NCI-H1048 (cell line): ENCODE measurements around the gene KLHL17.

Source experiments
- DNase-seq: peaks from one replicate; lab custom pipeline; 2025; lab: John Stamatoyannopoulos, UW

KLHL17 gene

DNA sequence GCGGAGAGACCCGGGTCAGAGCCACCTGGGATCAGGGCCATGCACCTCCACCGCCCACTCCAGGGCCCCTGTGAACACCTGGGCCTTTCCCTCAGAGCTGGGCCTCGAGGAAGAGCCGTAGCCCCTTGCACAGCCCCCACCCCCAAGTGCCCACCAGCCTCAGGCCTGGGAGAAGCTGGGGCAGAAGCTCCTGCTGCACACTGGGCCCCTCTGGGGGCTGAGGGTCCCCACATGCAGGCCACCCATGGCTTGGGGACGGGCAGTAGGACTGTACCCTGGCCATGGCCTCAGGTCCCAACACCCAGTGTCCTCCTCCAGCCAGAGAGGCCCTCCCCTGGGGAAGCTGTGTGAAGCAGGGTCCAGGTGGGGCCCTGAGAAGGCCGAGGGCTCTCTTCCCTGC lies 7.8 kb upstream of the KLHL17 start:
- DNase-seq: no peak

DNA sequence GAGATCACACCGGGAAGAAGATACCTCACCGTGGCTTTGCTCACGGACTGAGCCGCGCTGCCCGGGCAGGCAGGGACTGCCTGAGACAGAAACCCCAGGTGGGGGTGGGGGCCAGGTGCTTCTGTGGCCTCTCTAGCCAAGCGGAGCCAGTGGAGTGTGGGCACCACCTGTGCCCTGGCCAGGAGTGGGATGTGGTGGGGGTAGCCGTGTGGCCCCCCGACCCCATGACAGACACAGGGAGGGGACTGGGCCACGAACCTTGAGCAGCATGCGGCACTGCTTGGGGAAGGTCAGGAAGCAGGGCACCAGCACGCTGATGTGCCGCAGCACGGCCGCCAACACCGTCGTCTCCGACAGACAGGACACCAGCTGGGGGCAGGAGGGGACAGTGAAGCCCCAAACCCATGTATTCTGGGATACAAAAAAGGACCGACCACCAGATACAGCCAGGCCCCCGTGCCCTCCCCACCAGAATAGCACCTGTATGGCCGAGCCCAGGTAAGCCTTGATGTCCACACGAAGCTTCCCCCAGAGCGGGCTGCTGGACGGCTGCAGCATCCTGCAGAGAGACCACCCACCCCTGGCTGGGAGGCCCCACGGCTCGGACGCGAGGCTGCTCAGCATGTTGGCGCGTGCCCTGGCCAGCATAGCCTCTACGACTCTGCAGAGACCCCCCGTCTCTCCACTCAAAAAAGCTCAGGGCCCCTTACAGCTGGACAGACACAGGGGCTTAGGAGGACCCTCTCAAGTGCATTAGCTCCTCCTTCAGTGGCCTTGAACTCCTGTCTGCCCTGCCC lies 6.7 kb upstream of the KLHL17 start:
- no peak for DNase-seq

DNA sequence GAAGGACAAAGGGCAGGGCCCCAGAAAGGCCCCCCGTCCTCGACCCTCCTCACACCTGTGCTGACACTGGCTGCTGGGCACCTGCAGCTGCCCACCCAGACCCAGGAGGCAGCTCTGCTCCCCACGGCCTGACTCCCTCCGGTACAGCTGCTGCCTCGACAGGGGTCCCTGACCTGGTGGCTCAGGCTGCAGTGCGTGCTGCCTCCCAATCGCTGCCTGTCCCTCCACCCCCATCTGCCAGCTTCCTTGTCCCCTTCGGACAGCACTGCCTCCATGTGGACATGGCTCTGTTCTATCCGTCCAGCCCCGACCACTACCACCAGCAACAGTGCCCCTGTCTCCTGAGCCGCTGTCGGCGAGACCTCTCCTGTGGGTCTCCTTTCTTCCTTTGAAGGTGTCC lies 5.5 kb upstream of the KLHL17 start:
- DNase-seq: no peak

GRCh38 chr1:955474-955873 lies 4.9 kb upstream of the KLHL17 start:
- DNase-seq: no peak

- DNase-seq: no peak
Measured at GRCh38 chr1:956636-957035, 3.7 kb upstream of the KLHL17 start.

GRCh38 chr1:958823-959730 lies 1.3 kb upstream of the KLHL17 start, which contains the start of gene NOC2L:
Gene NOC2L (minus strand): TSS chr1:959256. CDS start chr1:959240, 16 bp downstream.
- DNase-seq: peak; percentile 64

GRCh38 chr1:959731-960362 lies 537 bp upstream of the KLHL17 start:
- no peak for DNase-seq

GRCh38 chr1:961132-961669 lies 817 bp downstream of the KLHL17 start:
- no peak for DNase-seq

DNA sequence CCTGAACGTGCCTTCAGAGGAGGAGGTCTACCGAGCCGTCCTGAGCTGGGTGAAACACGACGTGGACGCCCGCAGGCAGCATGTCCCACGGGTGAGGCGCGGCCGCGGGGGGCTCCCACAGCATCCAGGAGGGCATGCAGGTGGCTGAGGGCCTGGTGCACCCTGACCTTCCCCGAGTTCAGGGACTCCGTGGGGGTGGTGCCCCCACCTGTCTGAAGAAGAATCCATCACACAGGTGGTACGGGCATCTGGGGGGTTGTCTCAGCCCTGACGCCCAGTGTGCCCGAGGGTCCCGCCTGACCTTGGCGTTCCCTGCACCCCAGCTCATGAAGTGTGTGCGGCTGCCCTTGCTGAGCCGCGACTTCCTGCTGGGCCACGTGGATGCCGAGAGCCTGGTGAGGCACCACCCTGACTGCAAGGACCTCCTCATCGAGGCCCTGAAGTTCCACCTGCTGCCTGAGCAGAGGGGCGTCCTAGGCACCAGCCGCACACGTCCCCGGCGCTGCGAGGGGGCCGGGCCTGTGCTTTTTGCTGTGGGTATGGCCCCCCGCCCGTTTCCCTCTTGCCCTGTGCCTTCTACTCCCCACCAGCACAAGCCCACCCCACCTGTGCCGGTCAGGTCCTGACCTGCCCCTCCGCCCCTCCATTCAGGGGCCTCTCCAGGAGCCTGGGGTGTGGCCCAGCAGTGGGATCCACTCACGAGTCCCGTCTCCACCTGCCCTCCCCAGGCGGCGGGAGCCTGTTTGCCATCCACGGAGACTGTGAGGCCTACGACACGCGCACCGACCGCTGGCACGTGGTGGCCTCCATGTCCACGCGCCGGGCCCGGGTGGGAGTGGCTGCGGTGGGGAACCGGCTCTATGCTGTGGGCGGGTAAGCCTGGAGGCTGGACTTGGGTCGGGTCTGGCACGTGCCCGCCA lies 2.3 kb downstream of the KLHL17 start:
- DNase-seq: no peak

- no peak for DNase-seq
Measured at GRCh38 chr1:963301-963651, 2.9 kb downstream of the KLHL17 start.

DNA sequence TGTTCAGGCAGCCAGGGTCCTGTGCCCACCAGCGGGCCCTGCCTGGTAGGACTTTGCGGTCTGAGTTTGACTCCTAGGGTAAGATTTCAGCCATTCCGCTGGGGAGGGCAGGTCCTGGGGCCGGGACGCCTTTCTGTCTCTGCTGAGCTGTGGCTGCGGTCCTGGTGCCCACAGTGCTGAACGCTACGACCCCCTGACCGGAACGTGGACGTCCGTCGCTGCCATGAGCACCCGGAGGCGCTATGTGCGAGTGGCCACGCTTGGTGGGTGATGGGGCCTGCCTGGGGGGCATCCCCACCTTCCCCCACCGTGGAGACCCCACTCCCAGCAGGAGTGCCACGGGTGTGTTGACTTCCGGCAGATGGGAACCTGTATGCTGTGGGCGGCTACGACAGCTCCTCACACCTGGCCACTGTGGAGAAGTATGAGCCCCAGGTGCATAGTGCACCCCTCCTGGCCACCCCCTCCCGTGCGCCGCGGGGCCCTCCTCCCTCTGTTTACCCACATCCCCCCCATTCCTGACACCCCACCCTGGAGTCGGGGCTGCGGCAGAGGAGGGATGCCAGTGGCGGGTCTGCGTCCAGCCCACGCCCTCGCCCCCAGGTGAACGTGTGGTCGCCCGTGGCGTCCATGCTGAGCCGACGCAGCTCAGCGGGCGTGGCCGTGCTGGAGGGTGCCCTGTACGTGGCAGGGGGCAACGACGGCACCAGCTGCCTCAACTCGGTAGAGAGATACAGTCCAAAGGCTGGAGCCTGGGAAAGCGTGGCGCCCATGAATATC lies 3.6 kb downstream of the KLHL17 start:
- no peak for DNase-seq

GRCh38 chr1:964691-965525 lies 4.5 kb downstream of the KLHL17 start:
- DNase-seq: no peak

DNA sequence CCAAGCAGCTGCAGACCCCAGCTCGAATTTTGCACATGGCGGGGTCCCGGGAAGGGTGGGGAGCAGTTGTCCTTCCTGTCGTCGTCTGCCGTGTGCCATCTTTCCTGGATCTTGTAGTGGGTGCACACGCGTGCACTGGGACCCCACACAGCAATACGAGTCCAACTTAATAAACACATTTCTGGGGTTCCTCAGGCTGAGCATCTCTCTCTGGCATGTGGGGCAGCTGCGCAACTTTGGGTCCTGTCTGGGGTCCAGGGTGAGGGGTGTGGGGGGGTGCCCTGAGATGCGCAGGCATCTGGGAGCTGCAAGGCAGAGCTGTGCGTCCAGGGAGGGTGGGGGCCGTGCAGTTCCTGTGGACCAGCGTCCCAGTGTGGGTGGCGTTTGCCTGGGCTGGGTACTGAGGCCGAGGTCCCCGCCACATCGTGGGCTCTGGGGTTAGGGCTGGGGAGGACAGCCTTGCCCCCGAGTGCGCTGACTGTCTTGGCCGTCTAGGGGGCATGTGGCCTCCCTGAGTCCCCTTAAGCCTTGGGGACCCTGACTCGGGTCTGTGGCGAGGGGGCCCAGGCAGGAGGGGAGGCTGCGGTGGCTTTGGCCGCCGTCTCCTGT lies 5.2 kb downstream of the KLHL17 start:
- DNase-seq: no peak

- no peak for DNase-seq
Measured at GRCh38 chr1:966135-966703, 5.8 kb downstream of the KLHL17 start, which contains the start of gene PLEKHN1. Gene PLEKHN1 (plus strand): TSS chr1:966482. CDS start chr1:966532, 50 bp downstream.

DNA sequence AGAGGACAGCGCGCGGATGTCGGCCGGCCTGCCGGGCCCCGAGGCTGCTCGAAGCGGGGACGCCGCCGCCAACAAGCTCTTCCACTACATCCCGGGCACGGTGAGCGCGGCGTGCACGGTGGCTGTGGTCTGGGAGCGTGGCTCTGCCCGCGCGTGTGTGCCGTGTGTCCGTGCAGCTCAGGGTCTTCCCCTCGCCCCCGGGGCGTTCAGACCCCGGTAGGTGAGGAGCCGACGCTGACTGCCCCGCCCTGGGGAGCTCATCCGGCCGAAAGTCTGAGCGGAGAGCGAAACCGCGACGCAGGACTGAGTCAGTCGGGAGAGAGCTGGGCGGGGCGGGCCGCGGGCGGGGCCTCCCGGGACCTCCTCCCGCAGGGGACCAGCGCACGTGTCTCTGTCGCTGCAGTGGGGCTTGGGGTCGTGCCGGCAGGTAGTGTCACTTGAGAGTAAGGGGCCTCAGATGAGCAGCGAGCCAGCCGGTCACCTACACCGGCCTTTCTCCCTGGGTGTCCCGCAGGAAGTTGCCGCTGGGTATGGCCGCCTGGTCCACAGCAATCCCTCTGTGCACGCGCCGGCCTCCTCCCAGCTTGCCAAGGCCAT lies 6.4 kb downstream of the KLHL17 start:
- DNase-seq: no peak

GRCh38 chr1:967466-968343 lies 7.3 kb downstream of the KLHL17 start:
- DNase-seq: no peak

- DNase-seq: no peak
Measured at GRCh38 chr1:969260-969855, 9.0 kb downstream of the KLHL17 start.
